Measurements from ENCODE around the gene HPD. TPM values are rescaled to one million over a fixed set of nuclear protein-coding genes. Genes with fewer than 3 reads are reported as not detected.

The HPD gene
- total RNA-seq, 1 experiment from 2014 or later = 0.39 TPM

DNA sequence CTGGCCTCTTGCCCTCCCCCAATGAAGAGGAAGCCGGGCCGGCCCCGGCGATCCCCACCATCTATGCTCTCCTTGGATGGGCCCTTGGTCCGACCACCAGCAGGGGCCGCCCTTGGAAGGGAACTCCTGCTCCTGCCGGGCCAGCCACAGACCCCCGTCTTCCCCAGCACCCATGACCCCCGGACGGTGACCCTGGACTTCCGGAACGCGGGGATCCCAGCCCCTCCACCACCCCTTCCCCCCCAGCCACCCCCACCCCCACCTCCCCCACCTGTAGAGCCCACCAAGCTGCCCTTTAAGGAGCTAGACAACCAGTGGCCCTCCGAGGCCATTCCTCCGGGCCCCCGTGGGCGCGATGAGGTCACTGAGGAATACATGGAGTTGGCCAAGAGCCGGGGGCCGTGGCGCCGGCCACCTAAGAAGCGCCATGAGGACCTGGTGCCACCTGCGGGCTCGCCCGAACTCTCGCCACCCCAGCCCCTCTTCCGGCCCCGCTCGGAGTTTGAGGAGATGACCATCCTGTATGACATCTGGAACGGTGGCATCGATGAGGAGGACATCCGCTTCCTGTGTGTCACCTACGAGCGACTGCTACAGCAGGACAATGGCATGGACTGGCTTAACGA lies 35.4 kb downstream of the HPD start:
- no peak overlapping the region for H3K27ac Mint-ChIP-seq
- peaks cover 14% of the 10 kb centered on the region for H3K36me3 Mint-ChIP-seq
- ChIA-PET CTCF (interaction anchor here (0.6 to 2.3 kb wide), 5 partner anchors 11 to 70 kb away, joined by 3 to 14 read pairs (median 10); partner anchors contain the start of gene RHOF), POLR2A (no interaction called here)
- H3K9me3 Mint-ChIP-seq = no peaks in the 10 kb centered on the region
- DNase-seq (ENCODE audit: low spot score) = no peak
- H3K27me3 Mint-ChIP-seq (ENCODE audit: low read depth) = no peaks in the 10 kb centered on the region
- TF ChIP-seq, protein P1, sequence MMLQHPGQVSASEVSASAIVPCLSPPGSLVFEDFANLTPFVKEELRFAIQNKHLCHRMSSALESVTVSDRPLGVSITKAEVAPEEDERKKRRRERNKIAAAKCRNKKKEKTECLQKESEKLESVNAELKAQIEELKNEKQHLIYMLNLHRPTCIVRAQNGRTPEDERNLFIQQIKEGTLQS (CRISPR knock-in tag; conservative IDR thresholded peaks at IDR 0.05) = no peak
- no peak for TF ChIP-seq NFYB (CRISPR knock-in tag; conservative IDR thresholded peaks at IDR 0.05; ENCODE audit: low read depth)
- no peak for TF ChIP-seq USF2 (CRISPR knock-in tag; IDR thresholded peaks at IDR 0.05)
- no peak for TF ChIP-seq ZNF263 (CRISPR knock-in tag; IDR thresholded peaks at IDR 0.05; ENCODE audit: low read depth)
- TF ChIP-seq PREB (CRISPR knock-in tag; IDR thresholded peaks at IDR 0.05; ENCODE audit: borderline replicate concordance) = no peak
- TF ChIP-seq JUN (CRISPR knock-in tag; IDR thresholded peaks at IDR 0.05) = no peak
- TF ChIP-seq GRHL2 (CRISPR knock-in tag; IDR thresholded peaks at IDR 0.05; ENCODE audit: insufficient replicate concordance, severe bottlenecking) = no peak
- no peak for TF ChIP-seq PRRX2 (CRISPR knock-in tag; IDR thresholded peaks at IDR 0.05)
- no peak for TF ChIP-seq FOXJ3 (CRISPR knock-in tag; IDR thresholded peaks at IDR 0.05; ENCODE audit: borderline replicate concordance)
- no peak for TF ChIP-seq ESRRA (CRISPR knock-in tag; IDR thresholded peaks at IDR 0.05; ENCODE audit: borderline replicate concordance)
- TF ChIP-seq, protein P2, sequence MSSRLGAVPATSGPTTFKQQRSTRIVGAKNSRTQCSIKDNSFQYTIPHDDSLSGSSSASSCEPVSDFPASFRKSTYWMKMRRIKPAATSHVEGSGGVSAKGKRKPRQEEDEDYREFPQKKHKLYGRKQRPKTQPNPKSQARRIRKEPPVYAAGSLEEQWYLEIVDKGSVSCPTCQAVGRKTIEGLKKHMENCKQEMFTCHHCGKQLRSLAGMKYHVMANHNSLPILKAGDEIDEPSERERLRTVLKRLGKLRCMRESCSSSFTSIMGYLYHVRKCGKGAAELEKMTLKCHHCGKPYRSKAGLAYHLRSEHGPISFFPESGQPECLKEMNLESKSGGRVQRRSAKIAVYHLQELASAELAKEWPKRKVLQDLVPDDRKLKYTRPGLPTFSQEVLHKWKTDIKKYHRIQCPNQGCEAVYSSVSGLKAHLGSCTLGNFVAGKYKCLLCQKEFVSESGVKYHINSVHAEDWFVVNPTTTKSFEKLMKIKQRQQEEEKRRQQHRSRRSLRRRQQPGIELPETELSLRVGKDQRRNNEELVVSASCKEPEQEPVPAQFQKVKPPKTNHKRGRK (CRISPR knock-in tag; IDR thresholded peaks at IDR 0.05; ENCODE audit: borderline replicate concordance) = no peak
- TF ChIP-seq TCF7 (CRISPR knock-in tag; IDR thresholded peaks at IDR 0.05; ENCODE audit: low read depth) = no peak
- no peak for TF ChIP-seq E2F1 (CRISPR knock-in tag; IDR thresholded peaks at IDR 0.05)
- no peak for TF ChIP-seq ATF1 (CRISPR knock-in tag; IDR thresholded peaks at IDR 0.05)
- no peak for TF ChIP-seq ZNF317 (CRISPR knock-in tag; IDR thresholded peaks at IDR 0.05; ENCODE audit: borderline replicate concordance, low read depth)
- TF ChIP-seq RORB (CRISPR knock-in tag; IDR thresholded peaks at IDR 0.05) = no peak
- TF ChIP-seq TP53 (CRISPR knock-in tag; IDR thresholded peaks at IDR 0.05) = no peak
- TF ChIP-seq, protein P3, sequence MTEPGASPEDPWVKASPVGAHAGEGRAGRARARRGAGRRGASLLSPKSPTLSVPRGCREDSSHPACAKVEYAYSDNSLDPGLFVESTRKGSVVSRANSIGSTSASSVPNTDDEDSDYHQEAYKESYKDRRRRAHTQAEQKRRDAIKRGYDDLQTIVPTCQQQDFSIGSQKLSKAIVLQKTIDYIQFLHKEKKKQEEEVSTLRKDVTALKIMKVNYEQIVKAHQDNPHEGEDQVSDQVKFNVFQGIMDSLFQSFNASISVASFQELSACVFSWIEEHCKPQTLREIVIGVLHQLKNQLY (CRISPR knock-in tag; IDR thresholded peaks at IDR 0.05) = no peak
- no peak overlapping the region for H3K4me3 Mint-ChIP-seq
- ATAC-seq = peak; percentile 48; the same call in 1 of the 2 replicates
- H3K4me1 Mint-ChIP-seq = no peaks in the 10 kb centered on the region

GRCh38 chr12:121822393-121823100 lies 36.1 kb downstream of the HPD start:
- ChIA-PET POLR2A (no interaction called here), CTCF (interaction anchor here (2.2 kb wide), 2 partner anchors 10 to 28 kb away, joined by 10 to 11 read pairs; partner anchors contain the start of gene RHOF)
- Mint-ChIP-seq H3K36me3 (peaks cover 19% of the 10 kb centered on the region), H3K4me1 (no peaks in the 10 kb centered on the region), H3K9me3 (no peaks in the 10 kb centered on the region), H3K27ac (no peak overlapping the region), H3K27me3 (ENCODE audit: low read depth) (no peaks in the 10 kb centered on the region), H3K4me3 (no peak overlapping the region)
- ATAC-seq = no peak
- DNase-seq (ENCODE audit: low spot score) = no peak
- TF ChIP-seq TP53 (CRISPR knock-in tag; IDR thresholded peaks at IDR 0.05) = no peak
- TF ChIP-seq TEAD1 (CRISPR knock-in tag; IDR thresholded peaks at IDR 0.05) = no peak
- no peak for TF ChIP-seq ETV6 (CRISPR knock-in tag; IDR thresholded peaks at IDR 0.05)
- TF ChIP-seq NR3C1 (CRISPR knock-in tag; conservative IDR thresholded peaks at IDR 0.05; ENCODE audit: low read depth) = no peak
- no peak for TF ChIP-seq SMAD3 (CRISPR knock-in tag; IDR thresholded peaks at IDR 0.05; ENCODE audit: borderline replicate concordance)
- TF ChIP-seq SOX15 (CRISPR knock-in tag; IDR thresholded peaks at IDR 0.05) = no peak
- TF ChIP-seq TEAD4 (CRISPR knock-in tag; IDR thresholded peaks at IDR 0.05) = no peak
- TF ChIP-seq, protein P4, sequence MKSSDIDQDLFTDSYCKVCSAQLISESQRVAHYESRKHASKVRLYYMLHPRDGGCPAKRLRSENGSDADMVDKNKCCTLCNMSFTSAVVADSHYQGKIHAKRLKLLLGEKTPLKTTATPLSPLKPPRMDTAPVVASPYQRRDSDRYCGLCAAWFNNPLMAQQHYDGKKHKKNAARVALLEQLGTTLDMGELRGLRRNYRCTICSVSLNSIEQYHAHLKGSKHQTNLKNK (CRISPR knock-in tag; IDR thresholded peaks at IDR 0.05) = no peak
